Measurements from ENCODE around the gene JAK2. TPM values are rescaled to one million over a fixed set of nuclear protein-coding genes. Genes with fewer than 3 reads are reported as not detected.

JAK2 gene
- total and polyA plus RNA-seq, 9 of the 15 experiments (the other 6 are each of a cell fraction or from before 2014, with no cell fraction given): 4.7 to 23.4 (median 15.3) TPM

DNA sequence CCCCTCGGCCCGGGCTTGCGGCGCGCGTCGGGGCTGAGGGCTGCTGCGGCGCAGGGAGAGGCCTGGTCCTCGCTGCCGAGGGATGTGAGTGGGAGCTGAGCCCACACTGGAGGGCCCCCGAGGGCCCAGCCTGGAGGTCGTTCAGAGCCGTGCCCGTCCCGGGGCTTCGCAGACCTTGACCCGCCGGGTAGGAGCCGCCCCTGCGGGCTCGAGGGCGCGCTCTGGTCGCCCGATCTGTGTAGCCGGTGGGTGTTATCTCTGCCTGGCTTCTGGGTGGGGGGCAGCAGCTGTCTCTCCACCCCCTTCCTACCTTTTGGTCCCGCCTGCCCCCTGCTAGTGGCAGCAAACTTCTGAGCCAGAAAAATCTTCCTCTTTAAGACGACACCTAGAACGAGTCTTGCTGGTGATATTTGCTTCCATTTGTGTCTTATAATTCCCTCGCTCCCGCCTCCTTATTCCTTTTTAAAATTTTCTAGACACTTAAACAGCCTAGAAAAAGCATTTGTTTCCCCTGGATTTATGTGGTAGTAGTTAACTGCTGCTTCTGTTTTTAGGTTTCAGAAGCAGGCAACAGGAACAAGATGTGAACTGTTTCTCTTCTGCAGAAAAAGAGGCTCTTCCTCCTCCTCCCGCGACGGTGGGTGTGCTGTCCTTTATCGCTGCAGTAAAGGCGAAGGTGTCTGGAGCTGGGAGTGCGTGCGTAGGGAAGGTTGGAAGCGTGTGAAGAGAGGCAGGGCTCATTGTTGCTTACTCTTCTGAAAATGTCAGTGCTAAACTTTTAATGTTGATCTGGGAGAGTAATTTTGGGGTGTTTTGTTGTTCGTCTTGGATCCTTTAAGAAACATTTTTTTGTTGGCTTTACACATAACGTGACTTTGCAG, 554 bp downstream of the JAK2 start (continued):
- no peak for TF ChIP-seq NR1H2 (CRISPR knock-in tag; IDR thresholded peaks at IDR 0.05)
- TF ChIP-seq MAZ (CRISPR knock-in tag; conservative IDR thresholded peaks at IDR 0.05 in 1 of 2, IDR thresholded peaks at IDR 0.05 in 1 of 2): peak in 1 of 2 experiments; percentile 10; a peak in 1 of 4 replicates
- TF ChIP-seq, protein P1, sequence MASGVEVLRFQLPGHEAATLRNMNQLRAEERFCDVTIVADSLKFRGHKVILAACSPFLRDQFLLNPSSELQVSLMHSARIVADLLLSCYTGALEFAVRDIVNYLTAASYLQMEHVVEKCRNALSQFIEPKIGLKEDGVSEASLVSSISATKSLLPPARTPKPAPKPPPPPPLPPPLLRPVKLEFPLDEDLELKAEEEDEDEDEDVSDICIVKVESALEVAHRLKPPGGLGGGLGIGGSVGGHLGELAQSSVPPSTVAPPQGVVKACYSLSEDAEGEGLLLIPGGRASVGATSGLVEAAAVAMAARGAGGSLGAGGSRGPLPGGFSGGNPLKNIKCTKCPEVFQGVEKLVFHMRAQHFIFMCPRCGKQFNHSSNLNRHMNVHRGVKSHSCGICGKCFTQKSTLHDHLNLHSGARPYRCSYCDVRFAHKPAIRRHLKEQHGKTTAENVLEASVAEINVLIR (CRISPR knock-in tag; IDR thresholded peaks at IDR 0.05): no peak
- TF ChIP-seq, protein P2, sequence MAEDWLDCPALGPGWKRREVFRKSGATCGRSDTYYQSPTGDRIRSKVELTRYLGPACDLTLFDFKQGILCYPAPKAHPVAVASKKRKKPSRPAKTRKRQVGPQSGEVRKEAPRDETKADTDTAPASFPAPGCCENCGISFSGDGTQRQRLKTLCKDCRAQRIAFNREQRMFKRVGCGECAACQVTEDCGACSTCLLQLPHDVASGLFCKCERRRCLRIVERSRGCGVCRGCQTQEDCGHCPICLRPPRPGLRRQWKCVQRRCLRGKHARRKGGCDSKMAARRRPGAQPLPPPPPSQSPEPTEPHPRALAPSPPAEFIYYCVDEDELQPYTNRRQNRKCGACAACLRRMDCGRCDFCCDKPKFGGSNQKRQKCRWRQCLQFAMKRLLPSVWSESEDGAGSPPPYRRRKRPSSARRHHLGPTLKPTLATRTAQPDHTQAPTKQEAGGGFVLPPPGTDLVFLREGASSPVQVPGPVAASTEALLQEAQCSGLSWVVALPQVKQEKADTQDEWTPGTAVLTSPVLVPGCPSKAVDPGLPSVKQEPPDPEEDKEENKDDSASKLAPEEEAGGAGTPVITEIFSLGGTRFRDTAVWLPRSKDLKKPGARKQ (CRISPR knock-in tag; IDR thresholded peaks at IDR 0.05): no peak
- TF ChIP-seq BHLHE40 (IDR thresholded peaks at IDR 0.05; ENCODE audit: low read length): no peak
- no peak for TF ChIP-seq ZNF408 (CRISPR knock-in tag; IDR thresholded peaks at IDR 0.05; ENCODE audit: low read depth)
- TF ChIP-seq, protein P3, sequence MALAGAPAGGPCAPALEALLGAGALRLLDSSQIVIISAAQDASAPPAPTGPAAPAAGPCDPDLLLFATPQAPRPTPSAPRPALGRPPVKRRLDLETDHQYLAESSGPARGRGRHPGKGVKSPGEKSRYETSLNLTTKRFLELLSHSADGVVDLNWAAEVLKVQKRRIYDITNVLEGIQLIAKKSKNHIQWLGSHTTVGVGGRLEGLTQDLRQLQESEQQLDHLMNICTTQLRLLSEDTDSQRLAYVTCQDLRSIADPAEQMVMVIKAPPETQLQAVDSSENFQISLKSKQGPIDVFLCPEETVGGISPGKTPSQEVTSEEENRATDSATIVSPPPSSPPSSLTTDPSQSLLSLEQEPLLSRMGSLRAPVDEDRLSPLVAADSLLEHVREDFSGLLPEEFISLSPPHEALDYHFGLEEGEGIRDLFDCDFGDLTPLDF (CRISPR knock-in tag; IDR thresholded peaks at IDR 0.05): no peak
- TF ChIP-seq SIX5 (IDR thresholded peaks at IDR 0.05; ENCODE audit: borderline replicate concordance in 1 of 2, insufficient read depth in 1 of 2, low read depth in 1 of 2, low read length in 2 of 2): no peak
